ENCODE data around the gene NDUFB2.
"Not testable (repeated sequence)": the region's sequence is repeated elsewhere in the genome, so short reads cannot be mapped to it uniquely, and the experiment has no call there.

Gene NDUFB2

GRCh38 chr7:140743255-140743654, 46.7 kb downstream of the NDUFB2 start:
- DNase-seq (ENCODE audit: low spot score), result not testable (repeated sequence)

DNA sequence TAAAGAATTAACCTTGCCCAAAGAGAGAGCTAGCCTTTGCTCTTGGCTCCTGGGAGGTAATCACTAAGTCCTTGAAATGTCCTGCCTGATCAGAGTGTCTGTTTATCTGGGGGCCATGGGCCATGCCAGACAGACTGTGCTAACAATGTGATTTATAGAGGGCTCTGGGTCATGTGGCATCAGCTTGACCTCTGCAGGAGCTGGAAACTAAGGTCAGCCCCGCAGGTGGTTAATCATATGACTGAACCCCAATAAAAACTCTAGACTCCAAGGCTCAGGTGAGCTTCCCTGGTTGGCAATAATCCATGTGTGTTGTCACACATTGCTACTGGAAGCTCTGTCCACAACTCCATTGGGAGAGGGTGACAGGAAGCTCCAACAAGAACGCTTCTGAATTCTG, 47.5 kb downstream of the NDUFB2 start:
- DNase-seq (ENCODE audit: low spot score), result no peak

DNA sequence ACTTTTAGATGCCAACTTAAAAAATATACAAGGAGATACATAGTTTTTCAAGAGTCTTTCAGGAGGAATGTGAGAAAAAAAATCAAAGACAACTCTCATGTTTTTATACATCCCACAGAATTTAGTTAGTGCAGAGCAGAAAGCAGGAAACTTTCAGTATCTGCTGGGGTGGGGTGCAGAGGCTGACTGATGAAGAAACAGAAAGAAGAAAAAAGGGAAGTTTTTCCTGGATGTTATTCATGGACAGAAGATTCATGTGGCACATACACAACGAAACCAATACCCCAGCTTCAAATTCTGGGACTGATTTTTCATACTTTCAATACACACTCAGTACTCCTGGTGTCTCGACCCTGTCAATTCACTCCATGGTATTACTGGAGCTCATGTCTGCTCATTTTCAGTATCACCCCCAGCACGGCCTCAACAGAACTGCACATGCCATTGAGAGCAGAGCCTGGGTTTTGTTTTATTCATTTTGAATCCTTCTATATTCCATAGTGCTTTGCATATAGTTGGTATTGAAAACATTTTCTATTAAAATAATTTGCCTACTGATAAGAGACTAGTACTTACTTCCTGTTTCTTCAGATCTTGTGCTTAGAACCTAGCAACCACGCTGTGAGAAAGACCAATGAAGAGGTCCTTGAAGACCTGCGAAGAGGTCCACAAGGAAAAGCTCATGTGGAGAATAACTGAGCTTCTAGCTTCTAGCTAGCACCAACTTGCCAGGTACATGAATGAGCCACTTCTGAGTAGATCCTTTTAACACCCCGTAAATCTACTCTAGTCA, 49.0 kb downstream of the NDUFB2 start:
- no peak for DNase-seq (ENCODE audit: low spot score)

- no peak for DNase-seq (ENCODE audit: low spot score)
These were observed 50.2 kb downstream of the NDUFB2 start for GRCh38 chr7:140746751-140747150.

DNA sequence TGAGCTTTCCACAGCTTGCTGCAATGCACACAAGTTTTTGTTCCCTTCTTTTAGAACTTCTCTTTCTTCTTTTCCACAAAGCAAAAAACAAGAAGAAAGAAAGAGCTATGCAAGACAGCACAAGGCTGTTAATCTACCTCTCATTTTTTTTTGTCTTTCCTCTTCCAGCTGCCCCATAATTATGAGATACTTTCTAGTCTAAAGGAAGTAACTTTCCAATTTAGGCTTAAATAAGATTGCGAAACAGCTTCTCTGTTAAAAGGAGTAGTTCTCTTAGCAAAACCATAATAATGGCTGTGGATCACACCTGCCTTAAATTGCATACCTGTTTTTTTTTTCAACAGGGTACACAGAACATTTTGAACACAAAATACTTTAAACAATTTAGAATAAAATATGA, 56.0 kb downstream of the NDUFB2 start:
- no peak for DNase-seq (ENCODE audit: low spot score)

- peak; percentile 17 for DNase-seq (ENCODE audit: low spot score)
These were observed 58.0 kb downstream of the NDUFB2 start for GRCh38 chr7:140754506-140754905.
